H9 (cell line): Measurements from ENCODE around the gene CD300A. TPM values are rescaled to one million over a fixed set of nuclear protein-coding genes. Genes with fewer than 3 reads are reported as not detected.

Experiments used
- DNase-seq: peaks from one replicate; pipeline ENCODE4 v3.0.0-alpha.2; 2017
- H2AFZ ChIP-seq: one replicate; pipeline ENCODE4 v1.6.1; 2013; ENCODE audit warnings: mild to moderate bottlenecking, low read length, control low read depth, moderate library complexity
- H2AK5ac ChIP-seq: 2 replicates; pipeline ENCODE4 v1.6.1; 2013; ENCODE audit warnings: low read length, control low read depth, mixed read lengths; ENCODE audit not compliant: insufficient read length
- H2BK120ac ChIP-seq: one replicate; pipeline ENCODE4 v1.6.1; 2013; ENCODE audit warnings: low read depth, mild to moderate bottlenecking, low read length, control low read depth, inconsistent platforms; ENCODE audit not compliant: poor library complexity, severe bottlenecking
- H2BK12ac ChIP-seq: 2 replicates; pipeline ENCODE4 v1.6.1; 2013; ENCODE audit warnings: low read length, control low read depth, mixed read lengths, low read depth; ENCODE audit not compliant: insufficient read length
- H2BK15ac ChIP-seq: 2 replicates; pipeline ENCODE4 v1.6.1; 2013; ENCODE audit warnings: low read depth, low read length, control low read depth
- H2BK20ac ChIP-seq: one replicate; pipeline ENCODE4 v1.6.1; 2013; ENCODE audit warnings: low read depth, mild to moderate bottlenecking, low read length, control low read depth, inconsistent platforms; ENCODE audit not compliant: poor library complexity, severe bottlenecking
- H2BK5ac ChIP-seq: 2 replicates; pipeline ENCODE4 v1.6.1; 2013; ENCODE audit warnings: low read length, control low read depth, mixed read lengths; ENCODE audit not compliant: insufficient read length
- H3K14ac ChIP-seq: 2 replicates; pipeline ENCODE4 v1.6.1; 2013; ENCODE audit warnings: low read length, control low read depth; ENCODE audit not compliant: insufficient read depth
- H3K18ac ChIP-seq: 2 replicates; pipeline ENCODE4 v1.6.1; 2013; ENCODE audit warnings: low read depth, mild to moderate bottlenecking, mixed read lengths, low read length, control low read depth; ENCODE audit not compliant: insufficient read length
- H3K23ac ChIP-seq: 2 replicates; pipeline ENCODE4 v1.6.1; 2013; ENCODE audit warnings: low read length, control low read depth, mixed read lengths, low read depth; ENCODE audit not compliant: insufficient read length
- H3K23me2 ChIP-seq: 2 replicates; pipeline ENCODE4 v1.6.1; 2013; ENCODE audit warnings: low read depth, mild to moderate bottlenecking, mixed read lengths, low read length, control low read depth; ENCODE audit not compliant: insufficient read length, poor library complexity, severe bottlenecking
- H3K27ac ChIP-seq: 2 replicates; pipeline ENCODE4 v1.5.1; 2013; ENCODE audit warnings: low read length, control low read depth, mixed read lengths, low read depth; ENCODE audit not compliant: insufficient read length
- H3K27me3 ChIP-seq: 2 replicates; pipeline ENCODE4 v1.6.1; 2013; ENCODE audit warnings: low read length, control low read depth, inconsistent platforms; ENCODE audit not compliant: insufficient read depth
- H3K4ac ChIP-seq: 2 replicates; pipeline ENCODE4 v1.6.1; 2013; ENCODE audit warnings: low read depth, mild to moderate bottlenecking, control low read depth, inconsistent platforms, low read length, moderate library complexity
- H3K4me1 ChIP-seq: 2 replicates; pipeline ENCODE4 v1.6.1; 2013; ENCODE audit warnings: low read length, control low read depth, inconsistent platforms; ENCODE audit not compliant: insufficient read depth
- H3K4me2 ChIP-seq: 2 replicates; pipeline ENCODE4 v1.6.1; 2013; ENCODE audit warnings: low read length, control low read depth, mixed read lengths; ENCODE audit not compliant: insufficient read length, insufficient read depth
- H3K56ac ChIP-seq: 2 replicates; pipeline ENCODE4 v1.6.1; 2013; ENCODE audit warnings: low read depth, mild to moderate bottlenecking, mixed read lengths, low read length, control low read depth; ENCODE audit not compliant: insufficient read length
- H3K79me1 ChIP-seq: 2 replicates; pipeline ENCODE4 v1.6.1; 2013; ENCODE audit warnings: low read depth, mild to moderate bottlenecking, moderate library complexity, low read length, control low read depth, inconsistent platforms; ENCODE audit not compliant: insufficient read depth, poor library complexity, severe bottlenecking
- H3K79me2 ChIP-seq: 2 replicates; pipeline ENCODE4 v1.6.1; 2013; ENCODE audit warnings: low read length, control low read depth, inconsistent platforms; ENCODE audit not compliant: insufficient read depth
- H3K9ac ChIP-seq: 2 replicates; pipeline ENCODE4 v1.6.1; 2013; ENCODE audit warnings: low read length, control low read depth, mixed read lengths; ENCODE audit not compliant: insufficient read length; ENCODE audit errors: extremely low read depth
- H3K9me3 ChIP-seq: one replicate; pipeline ENCODE4 v1.6.1; 2013; ENCODE audit warnings: low read depth, low read length, inconsistent platforms; ENCODE audit not compliant: control insufficient read depth
- H3T11ph ChIP-seq: one replicate; pipeline ENCODE4 v1.6.1; 2013; ENCODE audit warnings: mild to moderate bottlenecking, low read length, control low read depth, inconsistent platforms
- H4K20me1 ChIP-seq: one replicate; pipeline ENCODE4 v1.6.1; 2013; ENCODE audit not compliant: control insufficient read depth, insufficient read length, insufficient read depth
- H4K5ac ChIP-seq: 2 replicates; pipeline ENCODE4 v1.6.1; 2013; ENCODE audit warnings: low read depth, mild to moderate bottlenecking, mixed read lengths, low read length, control low read depth; ENCODE audit not compliant: insufficient read length
- H4K8ac ChIP-seq: replicated peaks from 2 replicates; pipeline ENCODE4 v1.6.1; 2013; ENCODE audit warnings: low read length, control low read depth, mixed read lengths, low read depth; ENCODE audit not compliant: insufficient read length
- H4K91ac ChIP-seq: 2 replicates; pipeline ENCODE4 v1.6.1; 2013; ENCODE audit warnings: low read depth, mild to moderate bottlenecking, moderate library complexity, mixed read lengths, low read length, control low read depth; ENCODE audit not compliant: insufficient read length
- H3K27ac Mint-ChIP-seq, 3 experiments: 2 replicates in 2 of 3; 3 replicates in 1 of 3; pipeline ENCODE4 v1.8.0; 2020 to 2021; ENCODE audit warnings: mixed read lengths in 3 of 3, mild to moderate bottlenecking in 1 of 3, moderate library complexity in 1 of 3
- H3K27me3 Mint-ChIP-seq: 2 replicates; pipeline ENCODE4 v1.8.0; 2021; ENCODE audit warnings: low read depth, mild to moderate bottlenecking, moderate library complexity, mixed read lengths
- H3K36me3 Mint-ChIP-seq, 3 experiments: 2 replicates in 2 of 3; 3 replicates in 1 of 3; pipeline ENCODE4 v1.8.0; 2020 to 2021; ENCODE audit warnings: low read depth in 3 of 3, mixed read lengths in 3 of 3; ENCODE audit not compliant: insufficient read depth in 1 of 3
- H3K4me1 Mint-ChIP-seq, 2 experiments: 2 replicates each; pipeline ENCODE4 v1.8.0; 2020; ENCODE audit warnings: mixed read lengths in 2 of 2
- H3K4me3 Mint-ChIP-seq, 2 experiments: 2 replicates in 1 of 2; 3 replicates in 1 of 2; pipeline ENCODE4 v1.8.0; 2020 to 2021; ENCODE audit warnings: mild to moderate bottlenecking in 2 of 2, mixed read lengths in 2 of 2, moderate library complexity in 1 of 2
- H3K9me3 Mint-ChIP-seq, 2 experiments: 2 replicates in 1 of 2; 3 replicates in 1 of 2; pipeline ENCODE4 v1.8.0; 2020; ENCODE audit warnings: mild to moderate bottlenecking in 2 of 2, mixed read lengths in 2 of 2, moderate library complexity in 1 of 2
- WGBS: extraction: QIAGEN DNeasy Blood & Tissue Kit; methylation state at CpG from one replicate; pipeline ENCODE4 v1.1.7; 2013; ENCODE audit warnings: missing lambda C conversion rate, low lambda C conversion rate, mixed read lengths; ENCODE audit not compliant: insufficient read length; ENCODE audit errors: extremely low coverage; 5-methylcytosine and 5-hydroxymethylcytosine counted together
- total RNA-seq: library from RNA; stranded (reverse); gene quantifications from 2 replicates; pipeline ENCODE4 v1.2.1, GENCODE V29; 2021
- TF ChIP-seq, protein P1 (sequence below): fragments of 200-600 bp; sonication (generic); conservative IDR thresholded peaks from 3 replicates; pipeline ENCODE4 v1.8.0; 2021; ENCODE audit warnings: antibody characterized with exemption, mild to moderate bottlenecking

CD300A gene
- total RNA-seq, 1 experiment from 2014 or later = not detected

DNA sequence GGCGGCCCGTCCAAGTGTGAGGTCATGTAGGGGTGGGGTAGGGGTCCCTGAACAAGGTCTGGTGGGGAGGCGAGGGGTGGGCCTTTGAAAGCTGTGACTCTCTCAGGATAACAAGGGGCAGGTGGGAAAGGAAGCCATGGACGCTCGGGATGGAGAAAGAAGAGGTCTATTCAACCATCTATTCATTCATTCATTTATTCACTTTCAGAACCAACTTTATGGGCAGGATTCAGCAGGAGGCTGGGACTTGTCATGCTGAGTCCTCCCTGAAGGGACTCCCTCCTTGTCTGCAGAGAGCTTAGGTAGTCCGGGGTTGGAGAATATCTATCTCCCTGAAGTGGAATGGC, 8.6 kb upstream of the CD300A start:
- Histone ChIP-seq H4K91ac (no peak overlapping the region), H3K27me3 (peaks cover 6% of the 10 kb centered on the region; the same call in 1 of the 2 replicates), H2BK20ac (no peak overlapping the region), H3K27ac (no peak overlapping the region), H3K18ac (no peak overlapping the region), H2BK120ac (no peak overlapping the region), H3K4me1 (peaks cover 3% of the 10 kb centered on the region; the same call in 1 of the 2 replicates), H3K9me3 (no peaks in the 10 kb centered on the region), H3K9ac (no peak overlapping the region), H2AK5ac (no peak overlapping the region), H2BK12ac (no peak overlapping the region), H2AFZ (no peak overlapping the region), H3K4ac (no peak overlapping the region), H4K5ac (no peak overlapping the region), H4K8ac (no peak overlapping the region), H3K4me2 (no peak overlapping the region), H2BK5ac (no peak overlapping the region), H3T11ph (no peak overlapping the region), H3K79me2 (no peaks in the 10 kb centered on the region), H3K23ac (no peak overlapping the region), H3K56ac (no peak overlapping the region), H3K79me1 (no peaks in the 10 kb centered on the region), H2BK15ac (no peak overlapping the region), H3K14ac (no peak overlapping the region), H3K23me2 (peaks cover 7% of the 10 kb centered on the region), H4K20me1 (no peaks in the 10 kb centered on the region)
- Mint-ChIP-seq H3K4me1 (peaks cover 25 to 33% of the 10 kb centered on the region in 2 experiments), H3K27me3 (peaks cover 46% of the 10 kb centered on the region), H3K4me3 (no peak overlapping the region), H3K36me3 (no peaks in the 10 kb centered on the region), H3K9me3 (no peaks in the 10 kb centered on the region), H3K27ac (no peak overlapping the region)
- no CpG with 5 or more reads among the region's 6 CpGs for WGBS
- DNase-seq = no peak
- TF ChIP-seq, protein P1, sequence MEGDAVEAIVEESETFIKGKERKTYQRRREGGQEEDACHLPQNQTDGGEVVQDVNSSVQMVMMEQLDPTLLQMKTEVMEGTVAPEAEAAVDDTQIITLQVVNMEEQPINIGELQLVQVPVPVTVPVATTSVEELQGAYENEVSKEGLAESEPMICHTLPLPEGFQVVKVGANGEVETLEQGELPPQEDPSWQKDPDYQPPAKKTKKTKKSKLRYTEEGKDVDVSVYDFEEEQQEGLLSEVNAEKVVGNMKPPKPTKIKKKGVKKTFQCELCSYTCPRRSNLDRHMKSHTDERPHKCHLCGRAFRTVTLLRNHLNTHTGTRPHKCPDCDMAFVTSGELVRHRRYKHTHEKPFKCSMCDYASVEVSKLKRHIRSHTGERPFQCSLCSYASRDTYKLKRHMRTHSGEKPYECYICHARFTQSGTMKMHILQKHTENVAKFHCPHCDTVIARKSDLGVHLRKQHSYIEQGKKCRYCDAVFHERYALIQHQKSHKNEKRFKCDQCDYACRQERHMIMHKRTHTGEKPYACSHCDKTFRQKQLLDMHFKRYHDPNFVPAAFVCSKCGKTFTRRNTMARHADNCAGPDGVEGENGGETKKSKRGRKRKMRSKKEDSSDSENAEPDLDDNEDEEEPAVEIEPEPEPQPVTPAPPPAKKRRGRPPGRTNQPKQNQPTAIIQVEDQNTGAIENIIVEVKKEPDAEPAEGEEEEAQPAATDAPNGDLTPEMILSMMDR = no peak; the same call in 2 of the 3 replicates
